ENCODE data around the gene GAS2L1. TPM values are rescaled to one million over a fixed set of nuclear protein-coding genes. Genes with fewer than 3 reads are reported as not detected.

The GAS2L1 gene
- total RNA-seq, 1 experiment from 2014 or later: 8.0 TPM

DNA sequence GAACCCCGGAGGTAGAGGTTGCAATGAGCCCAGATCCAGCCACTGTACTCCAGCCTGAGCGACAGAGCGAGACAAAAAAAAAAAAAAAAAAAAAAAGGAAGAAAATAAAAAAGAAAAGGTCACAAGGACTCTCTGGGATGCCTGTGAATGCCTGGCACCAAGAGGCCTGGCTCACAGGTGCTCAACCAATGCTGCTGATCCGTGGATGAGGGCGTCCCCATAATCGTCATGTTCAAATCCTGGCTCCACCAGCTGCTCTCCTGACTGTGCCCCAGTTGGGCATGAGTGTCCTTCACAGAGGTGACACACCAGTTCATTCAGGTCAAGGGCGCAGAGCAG is 645 bp upstream of the GAS2L1 start:
- peak overlapping the region; percentile 52 for H3K4me2 ChIP-seq (ENCODE audit: insufficient read depth, insufficient read length, low read length)
- no peak overlapping the region for H2AK5ac ChIP-seq (ENCODE audit: insufficient read length, low read length)
- H2BK120ac ChIP-seq (ENCODE audit: low read depth, low read length, poor library complexity, severe bottlenecking): no peak overlapping the region
- WGBS (ENCODE audit: extremely low coverage, insufficient read length, low lambda C conversion rate): no CpG with 5 or more reads among the region's 7 CpGs
- H4K5ac ChIP-seq (ENCODE audit: insufficient read length, low read depth, low read length): no peak overlapping the region
- H2BK15ac ChIP-seq (ENCODE audit: low read depth, low read length): no peak overlapping the region
- no peaks in the 10 kb centered on the region for H3K79me2 ChIP-seq (ENCODE audit: insufficient read depth, low read length)
- Mint-ChIP-seq H3K36me3 (ENCODE audit: insufficient read depth in 1 of 3, low read depth in 3 of 3) (peaks cover 0 to 7% (median 0%) of the 10 kb centered on the region in 3 experiments; a peak in 4 of 7 replicates), H3K9me3 (peaks cover 0 to 3% of the 10 kb centered on the region in 2 experiments; a peak in 2 of 5 replicates), H3K27ac (peak overlapping the region in 2 of 3 experiments; percentile 82 to 83; a peak in 2 of 7 replicates), H3K27me3 (ENCODE audit: low read depth) (peaks cover 9% of the 10 kb centered on the region), H3K4me3 (peak overlapping the region; percentile 60 to 80), H3K4me1 (peaks cover 22 to 30% of the 10 kb centered on the region in 2 experiments)
- no peaks in the 10 kb centered on the region for H4K20me1 ChIP-seq (ENCODE audit: control insufficient read depth, insufficient read depth, insufficient read length)
- no peak overlapping the region for H2BK5ac ChIP-seq (ENCODE audit: insufficient read length, low read length)
- no peak for DNase-seq
- H3K4me1 ChIP-seq (ENCODE audit: insufficient read depth, low read length): no peaks in the 10 kb centered on the region
- H3K18ac ChIP-seq (ENCODE audit: insufficient read length, low read depth, low read length): peak overlapping the region; percentile 28
- H3K27me3 ChIP-seq (ENCODE audit: insufficient read depth, low read length): no peaks in the 10 kb centered on the region
- no peak overlapping the region for H4K8ac ChIP-seq (replicated peaks; ENCODE audit: insufficient read length, low read depth, low read length)
- H3K14ac ChIP-seq (ENCODE audit: insufficient read depth, low read length): peak overlapping the region; percentile 41; the same call in 1 of the 2 replicates
- no peak overlapping the region for H2AFZ ChIP-seq (ENCODE audit: low read length)
- H3K56ac ChIP-seq (ENCODE audit: insufficient read length, low read depth, low read length): no peak overlapping the region
- TF ChIP-seq, protein P1, sequence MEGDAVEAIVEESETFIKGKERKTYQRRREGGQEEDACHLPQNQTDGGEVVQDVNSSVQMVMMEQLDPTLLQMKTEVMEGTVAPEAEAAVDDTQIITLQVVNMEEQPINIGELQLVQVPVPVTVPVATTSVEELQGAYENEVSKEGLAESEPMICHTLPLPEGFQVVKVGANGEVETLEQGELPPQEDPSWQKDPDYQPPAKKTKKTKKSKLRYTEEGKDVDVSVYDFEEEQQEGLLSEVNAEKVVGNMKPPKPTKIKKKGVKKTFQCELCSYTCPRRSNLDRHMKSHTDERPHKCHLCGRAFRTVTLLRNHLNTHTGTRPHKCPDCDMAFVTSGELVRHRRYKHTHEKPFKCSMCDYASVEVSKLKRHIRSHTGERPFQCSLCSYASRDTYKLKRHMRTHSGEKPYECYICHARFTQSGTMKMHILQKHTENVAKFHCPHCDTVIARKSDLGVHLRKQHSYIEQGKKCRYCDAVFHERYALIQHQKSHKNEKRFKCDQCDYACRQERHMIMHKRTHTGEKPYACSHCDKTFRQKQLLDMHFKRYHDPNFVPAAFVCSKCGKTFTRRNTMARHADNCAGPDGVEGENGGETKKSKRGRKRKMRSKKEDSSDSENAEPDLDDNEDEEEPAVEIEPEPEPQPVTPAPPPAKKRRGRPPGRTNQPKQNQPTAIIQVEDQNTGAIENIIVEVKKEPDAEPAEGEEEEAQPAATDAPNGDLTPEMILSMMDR (conservative IDR thresholded peaks at IDR 0.05): no peak
- no peak overlapping the region for H4K91ac ChIP-seq (ENCODE audit: insufficient read length, low read depth, low read length)
- H3K9me3 ChIP-seq (ENCODE audit: control insufficient read depth, low read depth, low read length): no peaks in the 10 kb centered on the region
- H3K27ac ChIP-seq (ENCODE audit: insufficient read length, low read depth, low read length): no peak overlapping the region
- H3K4ac ChIP-seq (ENCODE audit: low read depth, low read length): no peak overlapping the region
- no peaks in the 10 kb centered on the region for H3K79me1 ChIP-seq (ENCODE audit: insufficient read depth, low read depth, low read length, poor library complexity, severe bottlenecking)
- no peak overlapping the region for H2BK12ac ChIP-seq (ENCODE audit: insufficient read length, low read depth, low read length)
- no peak overlapping the region for H3K23ac ChIP-seq (ENCODE audit: insufficient read length, low read depth, low read length)
- H2BK20ac ChIP-seq (ENCODE audit: low read depth, low read length, poor library complexity, severe bottlenecking): no peak overlapping the region
- peaks cover 8% of the 10 kb centered on the region for H3K23me2 ChIP-seq (ENCODE audit: insufficient read length, low read depth, low read length, poor library complexity, severe bottlenecking)
- no peak overlapping the region for H3T11ph ChIP-seq (ENCODE audit: low read length)
- H3K9ac ChIP-seq (ENCODE audit: extremely low read depth, insufficient read length, low read length): no peak overlapping the region
